HG03103 (cell line): ENCODE data around the gene LEUTX.
"Not testable (repeated sequence)": the region's sequence is repeated elsewhere in the genome, so short reads cannot be mapped to it uniquely, and the experiment has no call there.

ENCODE experiments used
- ATAC-seq: cut with Tn5 transposase; IDR thresholded peaks from one replicate; pipeline ENCODE4 v1.9.1; 2021; ENCODE audit warnings: low read depth; ENCODE audit not compliant: unreplicated experiment

LEUTX gene

DNA sequence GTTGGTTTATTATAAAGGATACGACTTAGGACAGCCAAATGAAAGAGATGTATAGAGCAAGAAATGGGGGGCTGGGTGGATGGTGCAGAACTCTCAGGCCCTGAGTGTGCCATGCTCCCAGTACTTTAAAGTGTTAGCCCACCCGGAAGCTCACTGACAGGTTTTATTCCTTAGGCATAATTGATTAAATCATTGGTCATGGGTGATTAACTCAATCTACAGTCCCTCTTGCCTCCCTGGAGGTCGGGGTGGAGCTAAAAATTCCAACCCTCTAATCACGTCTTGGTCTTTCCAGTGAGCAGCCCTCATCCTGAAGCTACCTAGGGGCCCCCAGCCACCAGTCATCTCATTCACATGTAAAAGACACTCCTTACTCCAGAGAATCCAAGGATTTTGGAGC is 9.9 kb upstream of the LEUTX start:
- no peak for ATAC-seq

DNA sequence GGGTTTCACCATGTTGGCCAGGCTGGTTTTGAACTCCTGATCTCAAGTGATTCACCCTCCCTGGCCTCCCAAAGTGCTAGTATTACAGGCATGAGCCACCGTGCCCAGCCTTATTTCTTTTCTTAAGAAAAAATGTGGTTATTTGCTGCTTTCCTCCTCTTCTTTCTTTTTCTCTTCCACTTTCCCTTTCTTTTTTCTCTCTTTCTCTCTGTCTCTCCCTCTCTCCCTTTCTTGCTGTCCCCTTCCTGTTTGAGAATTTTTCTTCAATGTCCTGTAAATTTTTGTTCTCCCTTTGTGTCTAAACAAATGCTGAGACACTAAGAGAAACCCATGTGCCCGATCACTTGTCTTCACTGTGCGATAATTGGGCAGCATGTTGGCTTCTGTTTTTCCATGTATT is 2.2 kb downstream of the LEUTX start:
- ATAC-seq = no peak

DNA sequence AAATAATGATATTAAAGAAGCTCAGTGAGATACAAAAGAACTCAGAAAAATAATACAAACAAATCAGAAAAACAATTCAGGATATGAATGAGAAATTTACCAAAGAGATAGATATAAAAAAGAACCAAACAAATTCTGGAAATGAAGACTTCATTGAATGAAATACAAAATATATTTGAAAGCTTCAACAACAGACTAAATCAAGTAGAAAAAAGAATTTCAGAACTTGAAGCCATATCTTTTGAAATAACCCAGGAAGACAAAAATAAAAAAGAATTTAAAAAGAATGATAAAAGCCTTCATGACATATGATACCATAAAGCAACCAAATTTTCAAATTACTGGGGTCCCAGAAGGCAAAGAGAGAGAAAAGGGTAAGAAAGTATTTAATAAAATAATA is 9.6 kb downstream of the LEUTX start:
- no peak for ATAC-seq

DNA sequence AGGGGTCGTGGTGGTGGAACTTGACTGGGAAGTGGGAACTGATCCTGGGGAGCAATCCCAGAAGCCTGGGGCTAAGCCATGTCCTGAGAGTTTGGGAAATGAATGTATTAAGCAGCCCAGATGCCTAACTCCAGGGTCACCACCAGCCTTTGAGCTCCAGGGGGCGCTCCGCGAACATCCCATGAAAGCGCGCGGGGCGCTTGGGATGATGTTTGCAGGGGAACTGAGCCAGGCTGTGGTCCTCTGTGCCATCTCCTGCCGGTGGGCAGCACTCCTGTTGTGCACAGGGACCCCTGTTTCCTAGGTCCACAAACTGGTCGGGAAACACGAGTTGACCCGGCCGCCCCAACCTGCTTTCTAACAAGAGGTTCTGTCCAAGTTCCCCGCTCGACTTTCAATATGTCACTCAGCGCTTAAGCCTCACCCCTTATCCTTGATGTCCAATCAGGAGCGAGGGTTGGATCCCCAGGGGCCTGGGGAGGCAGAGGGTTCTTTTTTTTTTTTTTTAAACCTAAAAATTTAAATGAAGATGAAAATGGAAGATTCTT is 14.4 kb downstream of the LEUTX start:
- ATAC-seq = no peak

DNA sequence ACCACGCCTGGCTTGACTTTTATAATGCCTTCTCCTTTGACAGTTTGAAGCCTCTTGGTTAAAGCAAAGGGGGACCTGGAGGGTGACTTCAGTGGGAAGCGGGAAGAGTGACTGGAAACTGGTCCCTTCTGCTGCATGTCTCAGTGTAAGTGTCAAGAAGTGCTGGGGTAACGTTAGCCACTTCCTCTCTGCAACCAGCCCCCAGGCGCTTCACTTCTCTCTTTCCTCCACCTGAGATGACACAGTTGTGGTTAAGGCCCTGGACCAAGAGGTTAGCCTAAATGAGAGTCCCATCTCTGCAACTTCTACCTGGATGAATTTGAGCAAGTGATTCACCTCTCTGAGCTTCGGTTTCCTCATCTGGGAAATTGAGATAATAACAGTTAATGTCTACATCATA is 16.3 kb downstream of the LEUTX start:
- no peak for ATAC-seq

DNA sequence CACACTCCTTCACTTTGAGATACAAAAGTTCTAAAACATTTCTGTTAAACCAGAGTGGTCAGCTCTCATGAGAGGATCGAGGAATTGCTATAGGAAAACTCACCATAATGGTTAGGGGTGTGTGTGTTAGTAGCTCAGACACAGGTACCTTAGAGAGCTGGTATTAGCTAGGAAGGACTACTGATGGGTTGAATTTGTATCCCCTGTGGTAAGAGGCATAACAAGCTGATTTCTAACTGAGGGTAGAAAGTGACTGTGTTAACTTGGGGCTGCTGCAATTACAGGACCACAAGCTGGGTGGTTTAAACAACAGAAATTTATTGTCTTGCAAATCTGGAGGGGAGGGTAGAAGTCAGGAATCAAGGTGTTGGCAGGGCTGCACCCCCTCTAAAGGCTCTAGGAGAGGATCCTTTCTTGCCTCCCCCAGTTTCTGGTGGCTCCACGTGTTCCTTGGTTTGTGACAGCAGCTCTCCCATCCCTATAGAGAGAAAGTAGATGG is 17.4 kb downstream of the LEUTX start:
- ATAC-seq = no peak

DNA sequence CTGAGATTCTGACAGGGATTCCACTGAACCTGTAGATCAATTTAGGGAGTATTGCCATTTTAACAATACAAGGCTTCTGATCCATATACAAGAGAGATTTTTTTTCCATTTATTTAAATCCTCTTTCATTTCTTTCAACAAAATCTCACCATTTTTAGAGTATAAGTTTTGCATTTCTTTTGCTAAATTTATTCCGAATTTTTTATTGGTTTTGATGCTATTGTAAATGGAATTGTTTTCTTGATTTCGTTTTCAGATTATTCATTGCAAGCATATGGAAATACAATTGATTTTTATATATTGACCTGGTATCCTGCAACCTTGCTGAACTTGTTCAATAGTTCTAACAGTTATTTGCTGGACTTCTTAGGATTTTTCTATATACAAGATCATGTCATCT is 18.4 kb downstream of the LEUTX start:
- ATAC-seq = no peak

DNA sequence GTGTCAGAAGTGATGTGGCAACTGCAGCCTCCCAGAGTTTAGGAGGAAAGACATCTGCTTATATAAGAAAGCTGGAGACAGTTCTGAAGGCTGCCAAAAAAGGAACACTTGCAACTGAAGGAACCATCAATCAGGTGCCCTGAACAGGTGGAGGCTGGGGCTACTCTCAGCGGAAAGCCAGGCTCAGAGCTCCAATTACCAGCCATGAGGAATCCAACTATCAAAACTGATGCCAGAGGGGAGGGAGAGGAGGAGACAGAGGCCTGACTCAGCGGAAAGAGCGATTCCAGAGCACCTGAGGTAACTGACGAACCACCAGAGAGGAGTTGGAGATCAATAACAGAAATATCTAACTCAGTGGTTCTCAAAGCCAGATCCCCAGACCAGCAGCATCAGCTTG is 24.3 kb downstream of the LEUTX start:
- no peak for ATAC-seq

DNA sequence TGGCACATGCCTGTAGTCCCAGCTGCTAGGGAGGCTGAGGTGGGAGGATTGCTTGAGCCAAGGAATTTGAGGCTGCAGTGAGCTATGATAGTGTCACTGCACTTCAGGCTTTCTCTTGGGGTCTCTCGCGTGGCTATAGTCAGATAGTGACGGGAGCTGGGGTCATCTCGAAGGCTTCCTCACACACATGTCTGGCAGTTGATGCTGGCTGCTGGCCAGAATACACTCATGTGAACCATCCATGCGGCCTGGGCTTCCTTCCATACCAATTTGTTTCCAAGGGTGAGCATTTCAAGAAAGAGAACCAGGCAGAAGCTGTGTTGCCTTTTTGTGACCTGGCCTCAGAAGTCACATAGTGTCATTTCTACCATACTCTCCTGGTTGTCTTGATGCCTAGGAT is 26.4 kb downstream of the LEUTX start:
- ATAC-seq = no peak

DNA sequence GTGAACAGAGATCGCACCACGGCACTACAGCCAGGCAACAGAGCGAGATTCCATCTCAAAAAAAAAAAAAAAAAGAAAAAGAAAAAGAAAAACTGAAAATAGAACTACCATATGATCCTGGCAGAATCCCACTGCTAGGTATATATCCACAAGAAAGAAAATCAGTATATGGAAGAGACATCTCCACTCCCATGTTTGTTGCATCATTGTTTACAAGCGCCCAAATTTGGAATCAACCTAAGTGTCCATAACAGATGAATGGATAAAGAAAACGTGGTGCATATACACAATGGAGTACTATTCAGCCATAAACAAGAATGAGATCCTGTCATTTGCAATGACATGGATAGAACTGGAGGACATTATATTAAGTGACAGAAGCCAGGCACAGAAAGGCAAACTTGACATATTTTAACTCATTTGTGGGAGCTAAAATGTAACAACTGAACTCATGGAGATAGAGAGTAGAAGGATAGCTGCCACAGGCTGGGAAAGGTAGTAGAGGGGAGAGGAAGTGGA is 29.3 kb downstream of the LEUTX start:
- no peak for ATAC-seq

DNA sequence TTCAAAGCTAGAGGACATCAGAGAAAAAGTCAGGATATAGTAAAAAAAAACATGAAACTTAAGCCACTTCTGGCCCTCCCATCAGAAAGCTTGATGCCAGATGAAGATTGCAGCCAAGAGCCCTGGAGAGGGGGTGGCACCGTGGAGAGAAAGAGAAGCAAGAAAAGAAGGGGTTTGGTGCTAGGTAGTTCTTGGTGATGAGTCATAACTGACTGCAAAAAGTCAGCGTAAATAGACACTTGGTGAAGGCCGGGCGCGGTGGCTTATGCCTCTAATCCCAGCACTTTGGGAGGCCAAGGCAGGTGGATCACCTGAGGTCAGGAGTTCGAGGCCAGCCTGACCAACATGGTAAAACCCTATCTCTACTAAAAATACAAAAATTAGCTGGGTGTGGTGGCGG is 30.0 kb downstream of the LEUTX start:
- ATAC-seq = not testable (repeated sequence)

DNA sequence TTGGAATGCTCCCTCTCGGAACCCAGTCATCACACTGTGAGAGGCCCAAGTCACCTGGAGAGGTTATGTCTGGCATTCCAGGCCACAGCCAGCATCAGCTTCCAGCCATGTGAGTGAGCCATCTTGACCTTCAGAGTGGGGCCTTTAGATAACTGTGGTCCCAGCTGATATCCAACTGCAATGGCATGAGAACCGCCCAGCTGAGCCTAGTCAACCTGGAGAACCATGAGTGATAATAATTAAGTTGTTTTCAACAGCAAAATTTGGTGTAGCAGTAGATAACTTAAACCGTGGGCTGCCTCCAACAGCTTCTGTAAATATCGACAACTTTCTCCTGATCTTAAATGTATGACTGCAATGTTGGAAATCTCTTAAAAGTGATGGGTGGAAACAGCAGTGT is 30.7 kb downstream of the LEUTX start:
- ATAC-seq = no peak

DNA sequence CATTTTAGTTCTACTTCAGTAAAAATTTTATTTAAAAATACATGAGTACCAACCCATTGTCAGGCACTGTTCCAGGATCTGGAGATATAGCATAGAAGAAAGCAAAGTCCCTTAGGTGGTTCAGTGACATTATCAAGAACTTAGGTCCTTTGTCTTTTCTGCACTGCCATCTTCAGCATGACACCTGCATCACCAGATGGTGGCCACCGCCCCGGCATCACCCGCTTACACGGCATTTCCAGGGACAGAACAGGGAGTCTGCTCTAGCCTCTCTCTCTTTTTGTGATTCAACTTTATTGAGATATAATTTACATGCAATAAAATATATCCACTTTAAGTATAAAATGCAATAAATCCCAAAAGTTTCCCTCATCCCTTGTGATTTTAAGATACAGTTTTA is 31.8 kb downstream of the LEUTX start:
- no peak for ATAC-seq

DNA sequence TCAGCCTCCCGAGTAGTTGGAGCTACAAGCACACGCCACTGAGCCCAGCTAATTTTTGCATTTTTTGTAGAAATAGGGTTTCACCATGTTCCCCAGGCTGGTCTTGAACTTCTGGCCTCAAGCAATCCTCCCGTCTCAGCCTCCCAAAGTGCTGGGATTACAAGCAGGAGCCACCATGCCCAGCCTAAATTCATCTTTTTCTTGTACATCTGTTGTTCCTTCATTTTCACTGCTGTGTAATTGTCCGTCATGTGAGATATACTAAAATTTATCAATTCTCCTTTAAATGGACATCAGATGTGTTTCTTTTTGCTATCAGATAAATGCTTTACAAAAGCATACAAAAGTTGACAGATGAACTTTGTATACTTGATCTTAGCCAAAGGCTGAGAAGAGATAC is 32.4 kb downstream of the LEUTX start:
- ATAC-seq = no peak

DNA sequence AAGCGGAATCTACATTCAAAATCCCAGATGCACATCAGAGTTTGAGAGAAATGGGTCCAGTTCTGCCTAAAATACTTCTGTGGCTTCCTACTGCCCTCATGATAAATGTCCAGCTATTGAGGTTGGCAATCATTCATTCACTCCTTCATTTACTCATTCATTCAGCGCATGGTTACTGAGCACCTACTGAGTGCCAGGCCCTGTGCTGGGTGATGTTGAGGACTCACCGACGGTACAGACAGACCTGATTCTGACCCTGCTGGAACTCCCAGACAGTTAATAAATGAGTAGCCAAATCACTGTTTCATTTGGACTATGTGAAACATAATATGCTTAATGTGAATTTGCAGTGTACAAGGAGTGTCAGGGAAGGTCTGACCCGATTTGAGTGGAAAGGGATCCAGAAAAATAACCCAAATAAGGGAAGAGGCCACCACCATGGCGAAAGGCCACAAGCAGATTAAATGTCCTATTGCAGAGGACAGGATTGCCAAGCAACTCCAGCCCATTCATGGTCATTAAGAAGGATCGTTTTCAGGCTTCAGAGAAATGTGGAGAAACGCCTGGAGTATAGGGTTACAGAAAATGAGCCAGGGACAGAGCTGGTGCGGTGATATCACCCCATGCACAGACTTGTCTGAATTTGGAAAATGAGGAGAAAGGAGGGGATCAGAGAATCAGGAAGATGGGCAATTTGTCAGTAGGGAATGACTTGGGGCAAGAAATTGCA is 34.8 kb downstream of the LEUTX start:
- no peak for ATAC-seq

DNA sequence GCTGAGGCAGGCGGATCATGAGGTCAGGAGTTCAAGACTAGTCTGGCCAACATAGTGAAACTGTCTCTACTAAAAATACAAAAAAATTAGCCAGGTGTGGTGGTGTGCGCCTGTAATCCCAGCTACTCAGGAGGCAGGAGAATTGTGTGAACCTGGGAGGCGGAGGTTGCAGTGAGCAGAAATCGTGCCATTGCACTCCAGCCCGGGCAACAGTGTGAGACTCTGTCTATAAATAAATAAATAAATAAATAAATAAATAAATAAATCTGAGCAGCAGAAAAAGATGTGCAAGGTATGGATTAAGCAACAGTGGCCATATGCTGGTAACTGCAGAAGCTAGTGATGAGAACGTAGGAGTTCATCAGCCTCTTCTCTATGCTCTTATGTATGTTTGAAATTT is 35.5 kb downstream of the LEUTX start:
- ATAC-seq = not testable (repeated sequence)

DNA sequence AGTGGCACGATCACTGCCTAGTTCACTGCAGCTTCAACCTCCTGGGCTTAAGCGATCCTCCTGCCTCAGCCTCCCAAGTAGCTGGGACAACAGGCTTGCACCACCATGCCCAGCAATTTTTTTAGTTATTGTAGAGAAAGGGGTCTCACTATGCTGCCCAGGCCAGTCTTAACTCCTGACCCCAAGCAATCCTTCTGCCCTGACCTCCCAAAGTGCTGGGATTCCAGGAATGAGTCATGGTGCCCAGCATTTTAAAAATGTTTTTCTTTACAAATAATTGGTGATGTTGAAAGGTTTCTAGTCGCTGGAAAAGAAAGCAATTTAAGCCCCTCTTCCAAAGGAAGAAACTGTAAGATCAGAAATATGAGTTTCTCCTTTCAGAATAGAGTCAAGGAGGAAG is 35.9 kb downstream of the LEUTX start:
- ATAC-seq = no peak

DNA sequence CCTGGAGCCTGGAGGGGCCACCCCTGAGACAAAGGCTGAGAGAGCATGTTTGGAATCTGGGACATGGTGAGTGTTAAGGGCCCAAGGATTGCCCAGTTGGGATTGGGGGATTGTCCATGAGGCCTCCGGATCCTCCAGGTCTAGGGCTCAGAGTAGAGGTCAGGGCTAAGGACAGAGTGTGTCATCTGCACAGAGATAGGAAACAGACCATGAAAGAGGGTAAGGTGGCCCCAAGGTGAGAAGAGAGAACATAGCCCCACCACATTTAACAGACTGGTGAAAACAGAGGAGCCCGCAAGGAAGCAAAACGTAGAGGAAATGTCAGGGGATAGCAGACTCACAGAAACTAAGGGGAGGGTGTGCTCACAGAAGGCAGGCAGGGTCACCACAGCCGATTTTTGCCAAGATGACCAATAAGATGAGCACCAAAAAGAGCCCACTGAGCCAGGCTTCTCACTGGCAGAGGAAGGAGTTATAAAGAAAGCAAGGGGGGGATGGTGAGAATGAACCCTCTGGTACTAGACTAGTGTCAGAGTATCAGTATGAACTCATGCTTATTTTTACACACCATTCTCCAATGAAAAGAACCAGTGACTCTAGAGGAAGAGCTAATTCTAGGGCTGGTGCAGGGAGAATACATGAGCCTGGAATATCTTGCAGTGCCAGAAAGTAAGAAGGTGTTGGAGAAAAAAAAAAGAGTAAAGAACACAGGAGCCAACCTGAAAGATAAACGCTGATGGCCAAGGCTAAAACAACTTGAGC is 37.8 kb downstream of the LEUTX start:
- no peak for ATAC-seq

DNA sequence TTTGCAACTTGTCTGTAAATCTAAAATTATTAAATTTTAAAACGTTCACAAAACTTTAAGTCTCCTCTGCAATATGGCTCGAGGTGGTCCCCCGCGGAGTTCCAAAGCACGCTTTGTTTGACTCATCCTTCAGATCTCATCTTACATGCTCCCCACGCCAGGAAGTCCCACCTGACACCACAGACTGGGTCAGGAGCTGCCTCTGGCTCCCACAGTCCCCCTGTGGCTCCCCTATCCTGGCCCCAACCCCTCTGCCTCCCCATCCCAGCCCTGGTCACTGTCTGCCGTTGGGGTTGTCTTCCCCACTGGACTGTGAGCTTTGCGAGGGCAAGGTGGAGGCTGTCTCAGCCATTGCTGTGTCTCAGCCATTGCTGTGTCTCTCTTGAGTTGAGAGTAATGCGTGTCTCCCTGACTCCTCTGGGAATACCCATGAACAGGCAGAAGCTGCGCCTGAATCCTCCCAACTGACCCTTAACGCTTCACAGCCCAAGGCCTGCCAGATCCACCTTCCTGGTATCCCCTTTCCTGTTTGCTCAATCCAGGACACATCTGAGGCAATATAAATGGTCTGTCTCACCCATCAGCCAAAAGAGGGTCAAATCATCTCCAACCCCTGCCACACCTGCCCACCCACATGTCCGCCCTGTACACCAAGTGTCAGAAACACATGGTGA is 39.4 kb downstream of the LEUTX start:
- ATAC-seq = no peak

DNA sequence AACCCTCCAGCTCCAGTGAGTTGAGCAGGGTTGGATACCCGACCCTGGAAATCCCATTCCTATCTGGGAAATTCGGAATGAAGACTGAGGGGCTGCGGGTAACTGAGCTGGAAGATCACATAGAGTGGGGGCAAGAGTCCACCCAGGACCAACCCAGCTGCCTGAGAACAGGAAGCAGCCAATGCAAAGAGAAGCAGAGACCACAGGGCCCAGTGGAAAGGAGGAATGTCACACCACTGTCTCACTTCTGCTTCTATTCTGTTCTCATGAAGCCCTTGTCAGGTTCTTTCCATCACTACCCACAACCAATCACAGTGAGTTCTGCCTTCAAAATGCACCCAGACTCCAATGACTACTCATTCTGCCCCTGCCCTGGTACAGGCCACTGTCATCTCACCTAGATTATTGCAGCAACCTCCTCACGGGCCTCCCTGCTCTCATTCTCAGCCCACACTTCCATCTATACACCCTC is 40.0 kb downstream of the LEUTX start:
- ATAC-seq = peak; percentile 44

DNA sequence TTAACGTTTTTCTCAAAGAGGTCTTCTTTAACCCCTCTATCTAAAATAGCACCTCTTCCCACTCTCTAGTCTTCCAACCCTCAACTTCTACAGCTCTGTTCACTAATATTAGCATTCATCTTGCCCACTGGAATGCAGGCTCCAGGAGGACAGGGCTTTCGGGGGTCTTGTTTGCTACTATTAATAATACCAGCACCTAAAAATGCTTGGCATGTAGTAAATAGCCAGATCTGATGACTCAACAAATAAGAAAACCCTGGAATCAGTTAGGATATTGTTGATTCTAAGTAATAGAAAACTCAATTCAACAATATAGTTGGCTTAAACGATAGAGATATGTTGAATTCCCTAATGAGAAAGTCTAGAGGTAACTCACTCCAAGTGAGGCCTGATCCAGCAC is 41.1 kb downstream of the LEUTX start:
- no peak for ATAC-seq
